GM12875 (cell line): Measurements from ENCODE around the gene DOCK4.

ENCODE experiments used
- H3K4me3 ChIP-seq: one replicate; pipeline ENCODE4 v1.5.1; 2011; ENCODE audit warnings: low read depth, low read length, control low read depth
- TF ChIP-seq, protein P1 (sequence below): IDR thresholded peaks from 2 replicates; pipeline ENCODE4 v1.5.1; 2011; ENCODE audit warnings: low read depth, mild to moderate bottlenecking, control low read depth, inconsistent platforms, low read length, moderate library complexity, borderline replicate concordance; ENCODE audit not compliant: insufficient read depth

DOCK4 gene

DNA sequence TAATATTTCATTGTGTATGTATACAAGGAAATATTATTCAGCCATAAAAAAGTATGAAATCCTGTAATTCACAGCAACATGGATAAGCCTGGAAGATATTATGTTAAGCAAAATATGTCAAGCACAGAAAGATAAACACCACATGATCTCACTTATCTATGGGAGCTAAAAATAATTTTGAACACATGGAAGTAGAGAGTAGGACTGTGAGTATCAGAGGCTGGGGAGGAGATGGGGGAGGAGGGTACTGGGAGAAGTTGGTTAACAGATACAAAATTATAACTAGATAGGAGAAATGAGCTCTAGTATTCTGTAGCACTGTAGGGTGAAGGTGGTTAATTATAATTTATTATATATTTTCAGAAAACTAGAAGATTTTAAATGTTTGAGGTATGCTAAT is 132.7 kb downstream of the DOCK4 start:
- TF ChIP-seq, protein P1, sequence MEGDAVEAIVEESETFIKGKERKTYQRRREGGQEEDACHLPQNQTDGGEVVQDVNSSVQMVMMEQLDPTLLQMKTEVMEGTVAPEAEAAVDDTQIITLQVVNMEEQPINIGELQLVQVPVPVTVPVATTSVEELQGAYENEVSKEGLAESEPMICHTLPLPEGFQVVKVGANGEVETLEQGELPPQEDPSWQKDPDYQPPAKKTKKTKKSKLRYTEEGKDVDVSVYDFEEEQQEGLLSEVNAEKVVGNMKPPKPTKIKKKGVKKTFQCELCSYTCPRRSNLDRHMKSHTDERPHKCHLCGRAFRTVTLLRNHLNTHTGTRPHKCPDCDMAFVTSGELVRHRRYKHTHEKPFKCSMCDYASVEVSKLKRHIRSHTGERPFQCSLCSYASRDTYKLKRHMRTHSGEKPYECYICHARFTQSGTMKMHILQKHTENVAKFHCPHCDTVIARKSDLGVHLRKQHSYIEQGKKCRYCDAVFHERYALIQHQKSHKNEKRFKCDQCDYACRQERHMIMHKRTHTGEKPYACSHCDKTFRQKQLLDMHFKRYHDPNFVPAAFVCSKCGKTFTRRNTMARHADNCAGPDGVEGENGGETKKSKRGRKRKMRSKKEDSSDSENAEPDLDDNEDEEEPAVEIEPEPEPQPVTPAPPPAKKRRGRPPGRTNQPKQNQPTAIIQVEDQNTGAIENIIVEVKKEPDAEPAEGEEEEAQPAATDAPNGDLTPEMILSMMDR, result no peak
- H3K4me3 ChIP-seq, result no peak overlapping the region

DNA sequence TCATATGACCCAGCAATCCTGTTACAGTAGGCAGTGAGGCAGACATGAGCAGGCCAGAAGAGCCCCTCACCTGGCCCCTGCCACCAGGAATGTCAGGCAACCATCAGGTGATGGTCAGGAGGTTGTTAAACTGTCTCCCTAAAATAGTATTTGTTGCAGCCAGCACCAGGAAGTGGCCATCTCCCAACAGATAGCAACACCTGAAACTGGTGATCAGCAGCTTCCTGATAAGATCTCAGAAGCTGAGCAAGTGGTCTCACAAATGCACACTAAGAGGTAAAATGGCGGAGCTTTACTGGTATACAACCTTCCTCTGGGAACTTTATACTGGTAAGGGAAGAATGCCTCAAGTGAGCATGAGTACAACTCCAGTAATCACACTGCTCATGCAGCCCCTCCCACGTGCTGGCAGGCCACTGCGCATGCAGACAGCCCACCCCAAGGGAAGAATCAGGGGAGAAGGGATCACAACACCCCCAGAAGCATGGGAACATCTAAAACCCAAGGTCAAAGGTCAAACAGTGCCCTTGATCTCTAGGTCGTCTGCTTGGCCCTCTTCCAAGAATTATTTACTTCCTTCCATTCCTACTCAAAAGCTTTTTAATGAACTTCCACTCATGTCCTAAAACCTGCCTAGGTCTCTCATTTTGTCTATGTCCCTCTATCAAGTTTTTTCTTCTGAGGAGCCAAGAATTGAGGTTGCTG is 133.5 kb downstream of the DOCK4 start:
- TF ChIP-seq, protein P1, result no peak
- H3K4me3 ChIP-seq, result no peak overlapping the region

DNA sequence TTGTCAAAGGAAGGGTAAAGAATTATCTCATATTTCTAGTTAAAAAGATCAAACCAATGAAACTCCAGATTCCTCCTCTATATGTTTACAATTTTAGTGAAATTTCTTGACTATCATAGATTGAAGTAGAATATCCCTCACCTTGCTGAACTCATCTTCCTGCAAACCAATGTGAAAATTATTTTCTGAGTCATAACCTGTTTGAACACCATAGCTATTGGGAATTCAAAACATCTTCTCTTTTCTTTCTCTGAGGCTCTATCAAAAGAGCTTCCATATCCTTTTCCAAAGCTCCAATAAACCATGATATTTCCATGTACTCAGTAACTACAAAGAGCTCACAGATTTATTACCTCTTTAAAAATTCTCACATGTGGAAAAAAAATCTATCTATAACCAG is 134.3 kb downstream of the DOCK4 start:
- TF ChIP-seq, protein P1, result no peak
- no peak overlapping the region for H3K4me3 ChIP-seq

DNA sequence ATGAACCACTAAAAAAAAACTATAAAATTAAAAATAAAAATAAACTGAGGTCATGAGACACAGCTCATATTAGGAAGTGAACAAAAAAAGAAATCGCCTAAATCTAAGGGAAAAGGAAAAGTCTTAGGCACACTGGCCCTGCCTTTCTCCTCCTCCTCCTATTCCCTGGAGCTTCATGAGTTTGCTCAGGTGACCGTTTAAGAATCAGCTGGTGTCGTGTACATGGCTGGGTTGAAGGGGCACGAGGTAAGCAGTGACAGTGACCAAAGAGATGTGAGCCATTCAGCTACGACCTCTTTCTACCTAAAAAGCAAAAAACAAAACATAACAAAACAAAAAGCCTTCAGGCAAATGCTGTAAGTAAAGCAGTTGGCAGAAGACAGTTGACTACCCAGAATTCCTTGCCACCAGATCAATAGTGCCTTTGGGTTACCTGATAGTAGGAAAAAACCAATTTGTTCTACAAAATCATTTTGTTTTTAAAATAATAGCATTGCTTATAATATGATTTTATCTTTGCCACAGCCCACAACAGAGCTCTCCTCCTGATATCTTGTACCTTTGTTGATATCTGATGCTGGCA is 135.4 kb downstream of the DOCK4 start:
- H3K4me3 ChIP-seq, result no peak overlapping the region
- TF ChIP-seq, protein P1, result no peak

DNA sequence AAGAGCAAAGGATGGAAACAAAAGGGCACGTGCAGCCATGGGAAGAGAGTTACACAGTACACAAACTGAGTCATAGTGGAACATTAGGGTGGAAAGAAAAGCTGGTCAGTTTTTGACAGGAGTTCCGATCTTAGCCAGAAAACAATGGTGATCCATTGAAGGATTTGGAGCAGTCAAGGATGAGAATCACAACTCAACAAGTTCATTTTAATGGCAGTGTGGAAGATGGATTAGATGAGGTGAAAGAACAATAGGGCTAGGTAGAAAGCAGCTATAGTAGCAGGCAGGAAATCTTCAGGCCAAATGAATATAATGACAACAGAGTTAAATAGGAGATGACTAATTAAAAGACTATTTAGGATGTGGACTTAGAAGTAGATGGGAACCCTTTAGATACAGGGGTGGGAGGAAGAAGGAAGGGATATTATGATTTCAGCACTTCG is 136.3 kb downstream of the DOCK4 start:
- TF ChIP-seq, protein P1, result no peak
- no peak overlapping the region for H3K4me3 ChIP-seq

DNA sequence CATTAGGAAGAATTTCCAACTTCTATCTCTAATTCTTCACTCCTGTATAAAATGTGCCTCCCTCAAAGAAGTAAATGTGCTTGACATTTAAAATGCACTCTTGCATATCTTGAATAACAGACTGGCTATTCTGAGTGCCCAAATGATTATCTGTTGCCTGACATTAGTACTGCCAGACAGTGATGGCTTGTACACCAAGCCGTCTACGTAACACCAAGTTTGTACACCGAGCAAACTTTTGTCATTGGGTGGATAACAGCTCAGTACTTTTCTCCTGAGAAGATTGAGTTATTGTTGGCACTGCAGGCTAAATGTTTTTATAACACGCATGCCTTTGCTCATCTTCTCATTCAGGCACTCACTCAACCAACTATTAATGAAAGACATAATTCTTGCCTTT is 137.2 kb downstream of the DOCK4 start:
- TF ChIP-seq, protein P1, result no peak

More for the DNA sequence above, 137.2 kb downstream of the DOCK4 start:
- H3K4me3 ChIP-seq, result no peak overlapping the region
